GM10847 (cell line): ENCODE measurements around the gene NFASC.

Source experiments
- POLR2A ChIP-seq: IDR thresholded peaks from 2 replicates; pipeline ENCODE4 v1.6.1; 2011; ENCODE audit not compliant: insufficient read length; ENCODE audit errors: extremely low read depth

The NFASC gene

DNA sequence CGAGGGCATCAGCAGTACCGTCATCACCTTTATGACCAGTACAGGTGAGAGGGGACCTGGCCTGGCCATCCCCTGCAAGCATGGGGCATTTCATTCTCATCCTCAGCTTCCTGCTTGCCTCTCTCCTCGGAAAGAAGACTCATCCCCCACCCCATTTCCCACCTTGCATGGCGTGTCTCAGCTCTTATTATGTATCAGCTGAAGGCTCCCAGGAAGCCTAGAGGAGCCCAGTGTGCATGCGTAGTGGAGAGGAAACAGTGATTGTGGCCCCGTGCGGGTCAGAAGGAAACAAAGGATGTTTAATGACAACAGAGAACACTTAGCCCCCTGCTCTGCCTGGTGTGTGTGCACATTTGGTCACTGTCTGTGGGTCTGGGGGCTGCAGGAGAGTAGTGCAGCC, 132.0 kb downstream of the NFASC start:
- TF ChIP-seq POLR2A, result no peak

DNA sequence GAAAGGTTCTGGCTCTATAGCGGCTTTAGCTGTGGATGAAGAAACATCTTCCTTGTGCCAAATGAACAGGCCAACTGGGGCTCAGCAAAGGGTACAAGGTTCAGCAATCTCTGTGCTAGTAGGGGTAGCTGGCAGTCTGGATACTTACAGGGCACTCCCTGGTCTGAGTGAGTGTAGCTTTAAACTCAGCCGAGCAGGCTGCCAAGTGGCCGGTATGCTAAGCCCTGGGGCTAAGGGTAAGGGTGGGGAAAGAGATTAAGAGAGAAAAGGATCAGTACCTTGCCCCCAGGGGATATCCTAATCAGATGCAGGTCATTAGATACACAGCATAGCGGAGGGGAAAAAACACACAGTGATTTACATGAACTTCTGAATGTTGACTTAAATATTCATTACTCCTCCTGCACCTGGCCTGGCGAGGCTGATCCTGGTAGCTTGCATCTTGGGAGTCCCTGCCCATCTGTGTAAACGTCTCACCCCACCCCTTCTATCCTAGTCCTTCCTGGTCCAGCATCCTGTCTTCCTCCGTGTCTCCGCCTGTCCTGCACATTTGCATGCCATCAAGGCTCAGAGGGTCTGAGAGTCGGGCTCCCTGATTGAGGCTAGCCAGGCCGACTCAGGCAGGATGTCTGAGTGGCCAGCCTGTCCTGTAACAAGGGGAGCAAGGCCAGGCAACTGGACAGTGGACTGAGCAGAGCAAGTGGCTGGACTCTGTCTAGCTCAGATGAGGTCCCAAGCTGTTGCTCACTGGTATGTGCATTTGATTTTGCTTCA, 132.9 kb downstream of the NFASC start:
- no peak for TF ChIP-seq POLR2A

DNA sequence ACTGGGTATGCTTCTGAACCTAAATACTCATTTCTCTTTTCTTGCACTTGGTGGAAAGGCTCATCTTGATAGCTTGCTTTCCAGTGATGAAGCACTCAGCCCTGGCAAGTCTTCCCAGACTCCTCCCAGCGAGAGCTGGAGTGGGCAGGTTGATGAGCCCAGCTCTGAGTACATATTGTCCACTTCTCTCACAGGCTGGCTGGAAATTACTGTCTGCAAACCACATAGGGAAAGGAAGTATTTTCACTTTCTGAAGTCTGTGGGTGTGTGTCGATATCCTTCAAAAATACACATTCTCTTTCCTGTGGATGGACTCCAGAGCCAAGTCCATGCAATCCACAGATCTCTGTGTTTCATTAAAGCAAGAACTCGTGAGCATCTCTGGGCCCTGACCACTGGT, 133.7 kb downstream of the NFASC start:
- no peak for TF ChIP-seq POLR2A

DNA sequence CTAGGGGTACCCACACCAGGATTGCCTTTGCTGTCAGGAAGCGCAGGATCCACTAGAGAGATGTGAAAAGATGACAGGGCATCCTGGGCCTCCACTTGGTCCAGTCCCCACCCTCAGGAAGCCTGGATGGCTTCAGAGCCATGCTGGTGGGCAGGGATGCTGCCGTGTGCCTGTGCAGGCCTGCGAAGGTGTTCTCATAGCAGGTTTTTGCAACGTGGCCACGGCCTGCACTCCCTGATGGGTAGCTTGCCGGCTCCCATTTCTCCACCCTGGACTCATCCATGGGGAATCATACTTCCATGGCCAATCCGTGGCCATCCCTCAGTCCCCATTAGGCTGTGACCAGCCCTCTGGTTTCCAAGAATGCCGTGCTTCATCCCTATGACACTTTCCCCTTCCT, 138.2 kb downstream of the NFASC start:
- no peak for TF ChIP-seq POLR2A

DNA sequence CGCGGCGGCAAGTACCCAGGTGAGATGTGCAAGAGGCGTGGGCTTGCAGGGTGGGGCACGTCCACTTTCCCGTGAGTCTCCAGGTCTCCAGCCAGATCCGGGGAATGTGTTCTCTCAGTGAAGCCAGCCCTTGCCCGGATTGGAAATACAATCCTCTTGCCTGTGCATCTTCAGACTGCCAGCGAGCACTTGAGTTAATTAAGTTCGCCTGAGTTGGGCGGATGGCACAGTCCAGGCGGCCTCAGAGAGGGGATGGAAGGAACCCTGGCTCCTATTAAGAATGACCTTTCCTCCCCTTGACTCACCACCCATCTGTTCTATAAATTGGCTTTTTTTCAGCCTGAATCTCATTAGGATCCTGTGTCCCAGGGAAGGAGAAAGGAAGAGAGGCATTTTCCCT, 139.0 kb downstream of the NFASC start:
- TF ChIP-seq POLR2A, result no peak

DNA sequence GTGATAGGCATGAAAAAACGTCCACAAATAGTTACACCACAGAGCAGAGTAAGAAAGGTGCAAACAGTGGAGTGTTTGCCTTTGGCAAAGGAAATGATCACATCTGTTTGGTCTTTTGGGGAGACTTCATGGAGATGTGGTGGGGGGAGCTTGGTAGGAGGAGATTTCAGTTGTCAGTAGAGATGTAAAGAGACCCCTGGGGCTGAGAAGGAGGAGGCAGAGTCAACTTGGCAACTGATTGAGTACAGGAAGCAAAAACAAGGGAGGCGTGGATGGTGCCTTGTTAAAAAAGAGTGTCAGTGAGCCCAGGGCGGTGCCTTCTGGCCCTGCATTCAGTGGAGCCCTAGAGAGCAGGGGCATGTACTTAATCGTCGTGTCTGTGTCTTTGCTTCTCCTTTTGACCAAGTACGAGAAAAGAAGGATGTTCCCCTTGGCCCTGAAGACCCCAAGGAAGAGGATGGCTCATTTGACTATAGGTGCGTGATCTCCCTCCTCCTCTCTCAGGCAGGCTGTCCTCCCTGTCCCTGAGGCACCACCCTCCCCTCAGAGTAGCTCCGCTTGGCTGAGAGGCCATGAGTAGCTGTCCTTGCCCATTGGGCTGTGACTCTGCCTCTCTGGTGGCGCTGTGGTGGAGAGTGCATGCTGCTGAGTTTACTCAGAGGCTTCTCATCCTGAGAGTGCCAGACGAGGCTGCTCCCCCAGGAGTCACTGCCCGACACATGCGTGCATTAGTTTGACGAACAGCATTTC, 141.9 kb downstream of the NFASC start:
- TF ChIP-seq POLR2A, result no peak

DNA sequence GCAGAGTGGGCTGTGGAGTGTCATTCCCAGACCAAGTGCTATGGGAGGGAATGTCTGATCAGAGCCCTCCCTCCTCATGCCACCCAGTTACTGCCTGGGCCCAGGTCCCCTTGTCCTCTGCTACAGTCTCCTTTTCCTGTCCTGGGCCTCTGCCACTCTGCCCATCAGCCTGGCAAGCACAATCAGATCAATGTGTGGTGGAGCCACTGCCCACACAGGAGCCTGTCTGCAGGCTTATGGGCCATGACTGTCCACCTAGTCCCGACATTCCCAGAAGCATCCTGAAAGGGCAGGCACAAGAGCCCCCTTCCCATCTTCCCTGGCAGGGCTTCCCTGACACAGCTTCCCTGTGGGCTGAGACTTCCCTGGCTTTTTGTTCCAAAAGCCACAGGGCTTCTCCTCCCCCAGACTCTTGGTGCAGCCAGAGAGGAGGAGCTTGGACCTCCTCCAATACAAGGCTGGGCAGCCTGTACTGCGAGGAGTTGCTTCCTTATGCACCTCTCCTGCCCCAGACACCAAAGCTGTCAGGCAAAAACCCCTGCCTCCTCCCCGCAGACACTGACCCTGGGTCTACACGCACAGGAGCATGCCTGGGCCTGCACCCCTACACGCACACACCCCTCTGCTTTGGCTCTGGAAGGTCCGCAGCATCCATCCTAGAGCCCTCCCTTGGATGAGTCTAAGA, 143.2 kb downstream of the NFASC start:
- no peak for TF ChIP-seq POLR2A

DNA sequence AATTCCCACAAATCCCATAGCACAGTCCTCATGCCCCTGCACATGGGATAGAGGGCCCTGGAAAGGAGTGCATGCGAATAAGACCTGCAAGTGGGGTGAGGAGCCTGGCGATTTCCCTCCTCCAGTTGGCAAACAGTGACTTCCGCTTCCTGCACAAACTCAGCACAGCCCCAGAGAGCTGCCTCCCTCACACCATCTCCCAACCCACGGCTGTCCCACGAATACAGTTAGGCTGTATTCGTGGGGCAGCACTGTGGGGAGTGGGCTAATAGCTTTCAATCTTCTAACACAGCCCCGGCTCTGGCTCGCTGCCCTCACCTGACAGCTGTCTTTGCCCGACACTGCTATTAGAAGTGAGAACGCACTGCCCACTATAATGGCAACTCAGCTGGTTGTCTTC, 144.1 kb downstream of the NFASC start:
- no peak for TF ChIP-seq POLR2A

DNA sequence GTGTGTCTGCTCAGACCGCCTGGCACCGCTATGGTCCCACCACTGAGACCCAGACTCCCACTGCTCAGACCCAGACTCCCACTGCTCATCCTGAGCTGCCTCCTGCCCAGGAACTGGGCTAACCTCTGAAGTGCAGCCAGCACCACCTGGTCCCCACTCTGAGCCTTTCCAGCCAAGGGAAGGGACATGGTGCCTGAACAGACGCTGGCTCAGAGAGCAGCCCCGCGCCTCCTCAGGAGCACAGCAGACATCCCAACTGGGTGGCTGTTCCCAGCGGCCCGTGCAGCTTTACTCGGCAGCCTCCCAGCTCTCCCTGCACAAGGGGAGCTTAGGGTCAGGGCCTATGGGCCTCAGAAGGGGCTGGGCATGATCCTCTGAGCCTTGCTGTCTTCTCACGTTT, 144.6 kb downstream of the NFASC start:
- no peak for TF ChIP-seq POLR2A

DNA sequence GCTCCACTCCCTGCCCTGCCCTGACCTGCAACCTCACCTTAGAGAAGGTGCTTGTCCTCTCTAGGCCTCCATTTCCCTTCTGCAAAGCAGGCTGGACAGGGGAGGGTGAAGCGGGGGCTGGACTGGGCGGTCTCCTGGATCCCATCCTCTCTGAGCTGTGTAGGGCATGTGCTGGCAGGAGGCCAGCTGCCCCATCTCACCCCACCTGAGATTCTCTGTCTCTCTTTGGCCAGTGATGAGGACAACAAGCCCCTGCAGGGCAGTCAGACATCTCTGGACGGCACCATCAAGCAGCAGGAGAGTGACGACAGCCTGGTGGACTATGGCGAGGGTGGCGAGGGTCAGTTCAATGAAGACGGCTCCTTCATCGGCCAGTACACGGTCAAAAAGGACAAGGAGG, 145.4 kb downstream of the NFASC start:
- no peak for TF ChIP-seq POLR2A

DNA sequence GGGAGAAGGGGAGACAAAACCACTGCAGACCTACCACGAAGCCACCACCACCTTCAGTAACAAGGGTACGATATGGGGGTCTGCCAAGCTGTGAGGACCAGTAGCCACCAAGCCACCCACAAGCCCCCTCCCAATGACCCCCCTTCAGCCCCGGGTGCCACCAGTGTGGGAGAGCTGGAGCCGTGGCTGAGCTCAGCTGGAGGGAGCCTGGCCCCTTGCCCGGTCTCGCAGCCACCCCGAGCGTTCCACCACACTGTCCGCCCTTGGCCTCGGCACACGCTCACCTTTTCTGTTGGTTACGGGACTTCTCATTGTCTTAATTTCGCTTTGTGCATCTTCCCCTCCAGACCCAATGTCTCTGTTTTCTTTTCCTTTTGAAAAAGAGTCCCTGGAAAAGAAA, 145.9 kb downstream of the NFASC start:
- no peak for TF ChIP-seq POLR2A

DNA sequence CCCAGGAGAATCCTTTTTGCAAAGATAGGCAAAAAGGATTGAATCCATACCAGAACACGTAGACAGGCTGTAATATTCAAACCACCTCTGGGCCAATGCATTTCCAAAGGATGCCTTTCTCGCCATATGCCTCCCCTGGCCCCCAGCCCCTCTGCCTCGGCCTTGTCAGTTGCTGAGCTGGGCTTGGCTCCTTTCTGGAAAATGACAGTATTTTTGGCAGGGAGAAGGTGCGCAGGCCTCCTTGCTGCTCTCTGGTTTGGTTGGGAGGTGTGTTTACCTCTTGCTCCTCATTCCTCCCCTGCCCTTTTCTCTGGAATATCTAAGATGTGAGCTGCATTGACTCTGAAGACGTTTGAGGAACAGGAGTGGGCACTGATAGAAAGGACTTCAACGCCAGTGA, 146.3 kb downstream of the NFASC start:
- TF ChIP-seq POLR2A, result no peak

DNA sequence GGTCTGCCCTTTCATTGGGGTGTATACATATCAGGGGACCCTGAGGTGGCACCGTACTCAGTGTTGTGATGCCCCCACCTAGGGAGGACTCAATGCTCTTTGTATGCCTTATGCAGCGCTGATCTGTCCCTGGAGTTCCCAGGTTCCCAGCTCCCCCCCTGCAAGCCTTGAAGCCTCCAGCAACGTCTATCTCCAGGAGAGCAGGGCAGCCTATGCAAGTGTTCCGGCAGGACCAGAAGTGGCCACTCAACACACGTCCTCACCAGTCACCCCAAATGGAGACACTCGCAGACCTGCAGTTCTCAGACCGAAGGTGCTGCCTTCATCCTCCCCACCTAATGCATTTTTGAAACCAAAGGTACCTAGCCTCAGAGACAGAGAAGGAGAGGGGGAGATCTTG, 147.1 kb downstream of the NFASC start:
- no peak for TF ChIP-seq POLR2A

DNA sequence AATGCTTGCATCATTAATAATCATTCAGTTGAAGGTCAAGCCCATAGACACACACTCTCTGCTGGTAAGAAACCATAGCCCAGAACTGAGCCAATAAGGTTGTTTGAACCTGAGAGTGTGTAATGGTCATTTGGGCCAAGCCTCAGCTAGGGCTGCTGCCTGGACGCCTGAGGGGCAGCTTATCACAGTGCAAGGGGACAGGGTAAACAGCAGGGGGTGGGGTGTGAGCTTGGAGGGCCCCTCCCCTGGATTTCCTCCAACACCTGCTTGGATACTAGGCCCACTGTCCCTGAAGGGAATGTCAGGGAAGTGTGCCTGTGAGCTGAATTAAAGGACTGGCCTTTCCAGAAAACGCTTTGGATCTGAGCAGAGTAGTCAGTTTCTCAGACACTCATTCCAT, 147.7 kb downstream of the NFASC start:
- TF ChIP-seq POLR2A, result no peak

DNA sequence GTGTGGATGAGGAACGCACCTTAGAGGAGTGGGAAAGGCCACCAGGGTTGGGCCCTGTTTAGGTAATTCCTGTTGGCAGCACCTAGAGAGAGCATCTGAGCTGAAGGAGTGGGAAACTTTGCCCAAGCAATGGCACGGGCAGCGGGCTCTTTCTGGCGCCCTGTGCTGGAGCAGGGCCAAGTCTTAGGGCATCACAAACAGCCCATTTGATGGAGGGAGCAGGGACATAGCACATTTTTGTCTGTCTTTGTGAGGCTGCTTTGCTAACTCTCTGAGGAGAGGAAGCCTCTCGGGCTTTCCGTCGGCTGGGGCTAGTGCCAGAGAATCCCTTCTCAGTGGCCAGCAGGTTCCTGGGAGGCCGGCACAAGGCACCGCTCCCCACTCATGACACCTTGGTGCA, 149.8 kb downstream of the NFASC start:
- TF ChIP-seq POLR2A, result no peak

DNA sequence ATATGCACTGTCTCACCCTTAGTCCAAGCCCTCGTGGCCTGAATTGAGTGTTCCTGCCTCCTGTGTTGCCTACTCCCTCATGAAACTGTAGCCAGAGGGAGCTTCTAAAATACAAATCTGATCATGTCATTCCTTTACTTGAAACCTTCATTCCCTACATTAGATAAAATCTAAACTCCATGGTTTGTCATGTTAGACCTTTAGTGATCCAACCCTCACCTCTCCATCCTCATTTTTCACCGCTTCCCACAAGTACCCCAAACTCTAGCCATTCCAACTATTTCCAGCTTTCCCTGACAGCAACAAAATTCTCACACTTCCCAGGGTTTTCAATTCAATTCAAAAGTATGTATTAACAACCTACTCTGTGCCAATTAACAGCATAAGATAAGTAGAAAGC, 154.0 kb downstream of the NFASC start:
- TF ChIP-seq POLR2A, result no peak

DNA sequence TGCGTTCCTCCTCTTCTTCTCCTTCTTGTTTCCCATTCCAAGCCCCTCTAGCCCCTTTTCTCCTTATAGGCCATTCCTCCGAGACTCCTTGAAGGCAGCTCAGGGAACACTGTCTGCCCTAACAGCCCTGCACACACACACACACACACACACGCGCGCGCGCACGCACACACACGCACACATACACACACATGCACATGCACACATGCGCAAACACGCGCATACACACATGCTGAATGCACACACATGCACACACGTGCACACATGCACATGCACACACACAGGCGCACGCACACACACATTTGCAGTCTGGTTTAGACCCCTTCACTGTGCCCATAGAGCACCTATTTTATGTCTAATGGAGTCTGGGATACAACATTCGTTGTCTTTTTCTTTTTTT, 154.6 kb downstream of the NFASC start:
- TF ChIP-seq POLR2A, result no peak

DNA sequence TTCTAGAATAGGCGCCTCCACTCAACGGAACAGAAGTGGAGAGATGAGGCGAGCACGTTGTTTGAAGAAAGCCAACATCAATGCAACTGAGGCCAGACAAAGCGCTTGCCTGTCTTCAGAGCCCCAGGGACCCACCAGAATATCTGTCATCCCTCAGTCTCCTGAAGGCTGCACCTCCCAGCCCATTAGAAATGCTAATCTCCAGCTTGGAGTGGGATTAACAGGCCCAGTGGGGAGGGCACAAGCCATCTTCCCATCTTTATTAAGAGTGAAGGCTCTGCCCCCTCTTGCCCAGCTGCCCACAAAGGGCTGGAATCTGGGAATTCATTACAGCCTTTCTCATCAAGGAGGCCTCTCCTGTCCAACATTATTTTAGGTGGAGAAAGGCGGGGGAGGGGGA, 155.5 kb downstream of the NFASC start:
- TF ChIP-seq POLR2A, result no peak
